Measurements from ENCODE around the gene CRYGD.

DNA sequence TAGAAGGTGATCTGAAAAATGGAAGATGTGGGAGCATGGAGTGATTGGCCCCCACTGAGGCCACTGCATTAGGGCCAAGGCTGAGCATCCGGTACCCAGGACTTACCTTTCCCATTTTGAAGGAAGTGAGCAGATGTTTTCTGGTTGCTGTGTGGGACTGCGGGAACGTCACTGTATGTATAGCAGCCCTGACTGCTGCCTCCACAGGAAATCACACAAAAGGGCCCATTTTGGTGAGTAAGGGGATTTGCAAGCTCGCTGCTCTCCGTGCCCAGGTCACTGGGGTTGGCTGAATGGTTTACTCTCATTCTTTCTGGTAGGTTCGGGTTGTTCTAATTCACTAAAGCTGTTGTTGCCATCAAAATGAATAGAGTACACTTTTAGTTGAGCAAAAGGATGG, 21.7 kb upstream of the CRYGD start, which contains the start of gene CRYGB:
- TF ChIP-seq EZH2 (optimal IDR thresholded peaks at IDR 0.05; ENCODE audit: low read depth, low read length) = no peak
- TF ChIP-seq, protein P1, sequence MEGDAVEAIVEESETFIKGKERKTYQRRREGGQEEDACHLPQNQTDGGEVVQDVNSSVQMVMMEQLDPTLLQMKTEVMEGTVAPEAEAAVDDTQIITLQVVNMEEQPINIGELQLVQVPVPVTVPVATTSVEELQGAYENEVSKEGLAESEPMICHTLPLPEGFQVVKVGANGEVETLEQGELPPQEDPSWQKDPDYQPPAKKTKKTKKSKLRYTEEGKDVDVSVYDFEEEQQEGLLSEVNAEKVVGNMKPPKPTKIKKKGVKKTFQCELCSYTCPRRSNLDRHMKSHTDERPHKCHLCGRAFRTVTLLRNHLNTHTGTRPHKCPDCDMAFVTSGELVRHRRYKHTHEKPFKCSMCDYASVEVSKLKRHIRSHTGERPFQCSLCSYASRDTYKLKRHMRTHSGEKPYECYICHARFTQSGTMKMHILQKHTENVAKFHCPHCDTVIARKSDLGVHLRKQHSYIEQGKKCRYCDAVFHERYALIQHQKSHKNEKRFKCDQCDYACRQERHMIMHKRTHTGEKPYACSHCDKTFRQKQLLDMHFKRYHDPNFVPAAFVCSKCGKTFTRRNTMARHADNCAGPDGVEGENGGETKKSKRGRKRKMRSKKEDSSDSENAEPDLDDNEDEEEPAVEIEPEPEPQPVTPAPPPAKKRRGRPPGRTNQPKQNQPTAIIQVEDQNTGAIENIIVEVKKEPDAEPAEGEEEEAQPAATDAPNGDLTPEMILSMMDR (IDR thresholded peaks at IDR 0.05; ENCODE audit: low read length) = no peak
